ENCODE measurements around the gene KRT76.

- TF ChIP-seq CTCF (IDR thresholded peaks at IDR 0.05) (no peak), POLR2A (IDR thresholded peaks at IDR 0.05) (no peak)
These were observed 5.4 kb upstream of the KRT76 start for GRCh38 chr12:52782502-52782901.
